ENCODE measurements around the gene EGR1. TPM values are rescaled to one million over a fixed set of nuclear protein-coding genes. Genes with fewer than 3 reads are reported as not detected.

The EGR1 gene
- total RNA-seq, 1 donor from 2014 or later = 64.4 TPM

GRCh38 chr5:138466125-138466899, 1.0 kb downstream of the EGR1 start:
- no peak for TF ChIP-seq CTCF (conservative IDR thresholded peaks at IDR 0.05)
- peak overlapping the region; percentile 91 for H3K4me3 Mint-ChIP-seq
- peak overlapping the region; percentile 97 for H3K27ac Mint-ChIP-seq
- peaks cover 25% of the 10 kb centered on the region for H3K4me1 Mint-ChIP-seq (ENCODE audit: unreplicated experiment)
- peaks cover 46% of the 10 kb centered on the region for H3K27me3 Mint-ChIP-seq
- H3K9me3 Mint-ChIP-seq = no peaks in the 10 kb centered on the region
- no peak for DNase-seq (ENCODE audit: extremely low spot score, unreplicated experiment)
- H3K36me3 Mint-ChIP-seq = peaks cover 25% of the 10 kb centered on the region

GRCh38 chr5:138466900-138467710, 1.8 kb downstream of the EGR1 start:
- Mint-ChIP-seq H3K27ac (peak overlapping the region; percentile 97), H3K4me3 (peak overlapping the region; percentile 91), H3K27me3 (peaks cover 46% of the 10 kb centered on the region), H3K36me3 (peaks cover 25% of the 10 kb centered on the region), H3K4me1 (ENCODE audit: unreplicated experiment) (peaks cover 25% of the 10 kb centered on the region), H3K9me3 (no peaks in the 10 kb centered on the region)
- no peak for TF ChIP-seq CTCF (conservative IDR thresholded peaks at IDR 0.05)
- DNase-seq (ENCODE audit: extremely low spot score, unreplicated experiment) = no peak

- Mint-ChIP-seq H3K27me3 (peaks cover 46% of the 10 kb centered on the region), H3K4me3 (peak overlapping the region; percentile 91), H3K9me3 (no peaks in the 10 kb centered on the region), H3K4me1 (ENCODE audit: unreplicated experiment) (peaks cover 25% of the 10 kb centered on the region), H3K36me3 (peaks cover 25% of the 10 kb centered on the region), H3K27ac (peak overlapping the region; percentile 97)
- TF ChIP-seq CTCF (conservative IDR thresholded peaks at IDR 0.05) = no peak
- no peak for DNase-seq (ENCODE audit: extremely low spot score, unreplicated experiment)
Measured at GRCh38 chr5:138467711-138468132, 2.4 kb downstream of the EGR1 start.

GRCh38 chr5:138468133-138468965, 3.1 kb downstream of the EGR1 start:
- H3K4me3 Mint-ChIP-seq = peak overlapping the region; percentile 91
- no peak for DNase-seq (ENCODE audit: extremely low spot score, unreplicated experiment)
- peak overlapping the region; percentile 97 for H3K27ac Mint-ChIP-seq
- peaks cover 46% of the 10 kb centered on the region for H3K27me3 Mint-ChIP-seq
- peaks cover 25% of the 10 kb centered on the region for H3K36me3 Mint-ChIP-seq
- TF ChIP-seq CTCF (conservative IDR thresholded peaks at IDR 0.05) = no peak
- H3K9me3 Mint-ChIP-seq = no peaks in the 10 kb centered on the region
- peaks cover 25% of the 10 kb centered on the region for H3K4me1 Mint-ChIP-seq (ENCODE audit: unreplicated experiment)

GRCh38 chr5:138468966-138469539, 3.8 kb downstream of the EGR1 start:
- peak overlapping the region; percentile 91 for H3K4me3 Mint-ChIP-seq
- peaks cover 25% of the 10 kb centered on the region for H3K36me3 Mint-ChIP-seq
- H3K4me1 Mint-ChIP-seq (ENCODE audit: unreplicated experiment) = peaks cover 25% of the 10 kb centered on the region
- H3K9me3 Mint-ChIP-seq = no peaks in the 10 kb centered on the region
- TF ChIP-seq CTCF (conservative IDR thresholded peaks at IDR 0.05) = no peak
- peak overlapping the region; percentile 97 for H3K27ac Mint-ChIP-seq
- no peak for DNase-seq (ENCODE audit: extremely low spot score, unreplicated experiment)
- peaks cover 46% of the 10 kb centered on the region for H3K27me3 Mint-ChIP-seq
